ENCODE data around the gene ZNF853. TPM values are rescaled to one million over a fixed set of nuclear protein-coding genes. Genes with fewer than 3 reads are reported as not detected.

Gene ZNF853
- total RNA-seq, 1 donor from 2014 or later: 25.7 TPM

DNA sequence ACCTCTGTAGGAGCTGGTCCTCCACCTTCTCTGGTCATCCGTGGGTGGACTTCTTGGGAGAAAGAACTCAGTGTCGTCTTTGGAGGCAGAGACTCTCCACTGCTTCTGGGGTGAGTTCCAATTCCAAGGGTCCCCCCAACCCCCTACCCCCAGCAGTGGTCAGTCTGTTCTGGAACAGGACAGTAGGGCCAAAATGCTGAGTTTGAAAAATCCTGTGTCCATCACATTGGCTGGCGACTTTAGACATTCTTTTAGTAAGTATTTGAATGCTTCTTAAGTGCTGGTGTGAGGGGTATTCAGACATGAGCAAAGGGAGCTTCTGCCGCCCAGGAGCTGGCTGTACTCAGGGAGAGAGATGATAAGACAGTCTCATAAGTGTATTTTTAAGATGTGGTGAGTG lies 23.6 kb downstream of the ZNF853 start:
- TF ChIP-seq, protein P1, sequence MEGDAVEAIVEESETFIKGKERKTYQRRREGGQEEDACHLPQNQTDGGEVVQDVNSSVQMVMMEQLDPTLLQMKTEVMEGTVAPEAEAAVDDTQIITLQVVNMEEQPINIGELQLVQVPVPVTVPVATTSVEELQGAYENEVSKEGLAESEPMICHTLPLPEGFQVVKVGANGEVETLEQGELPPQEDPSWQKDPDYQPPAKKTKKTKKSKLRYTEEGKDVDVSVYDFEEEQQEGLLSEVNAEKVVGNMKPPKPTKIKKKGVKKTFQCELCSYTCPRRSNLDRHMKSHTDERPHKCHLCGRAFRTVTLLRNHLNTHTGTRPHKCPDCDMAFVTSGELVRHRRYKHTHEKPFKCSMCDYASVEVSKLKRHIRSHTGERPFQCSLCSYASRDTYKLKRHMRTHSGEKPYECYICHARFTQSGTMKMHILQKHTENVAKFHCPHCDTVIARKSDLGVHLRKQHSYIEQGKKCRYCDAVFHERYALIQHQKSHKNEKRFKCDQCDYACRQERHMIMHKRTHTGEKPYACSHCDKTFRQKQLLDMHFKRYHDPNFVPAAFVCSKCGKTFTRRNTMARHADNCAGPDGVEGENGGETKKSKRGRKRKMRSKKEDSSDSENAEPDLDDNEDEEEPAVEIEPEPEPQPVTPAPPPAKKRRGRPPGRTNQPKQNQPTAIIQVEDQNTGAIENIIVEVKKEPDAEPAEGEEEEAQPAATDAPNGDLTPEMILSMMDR (IDR thresholded peaks at IDR 0.05; ENCODE audit: insufficient read depth, low read length, poor library complexity, severe bottlenecking): no peak
- DNase-seq (ENCODE audit: low read depth): no peak
- Histone ChIP-seq H3K27me3 (ENCODE audit: control insufficient read depth, insufficient read depth, low read length) (no peaks in the 10 kb centered on the region), H3K36me3 (ENCODE audit: control insufficient read depth, insufficient read depth, low read length) (no peaks in the 10 kb centered on the region), H3K4me3 (ENCODE audit: low read depth, low read length) (no peak overlapping the region)

DNA sequence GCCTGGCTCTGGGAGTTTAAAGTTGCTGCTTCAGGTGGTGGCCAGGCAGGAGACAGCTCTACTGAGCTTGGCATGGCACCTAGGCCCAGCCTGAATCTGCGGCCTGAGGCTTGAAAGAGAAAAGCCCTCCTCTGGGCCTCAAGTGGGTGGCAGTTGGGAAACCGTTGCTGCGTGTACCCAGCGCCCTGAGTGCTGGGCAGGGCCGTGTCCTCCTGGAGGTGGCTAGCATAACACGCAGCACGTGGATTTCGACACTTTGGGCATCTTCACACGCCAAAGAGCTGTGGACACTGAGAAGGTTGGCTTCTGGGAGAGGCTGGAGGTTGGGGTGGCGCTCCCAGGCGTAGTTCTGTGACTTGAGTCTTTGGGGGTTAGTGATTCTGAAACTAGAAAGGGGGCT lies 24.2 kb downstream of the ZNF853 start:
- TF ChIP-seq, protein P1 (IDR thresholded peaks at IDR 0.05; ENCODE audit: insufficient read depth, low read length, poor library complexity, severe bottlenecking): no peak
- H3K27me3 ChIP-seq (ENCODE audit: control insufficient read depth, insufficient read depth, low read length): no peaks in the 10 kb centered on the region
- H3K4me3 ChIP-seq (ENCODE audit: low read depth, low read length): no peak overlapping the region
- no peaks in the 10 kb centered on the region for H3K36me3 ChIP-seq (ENCODE audit: control insufficient read depth, insufficient read depth, low read length)
- DNase-seq (ENCODE audit: low read depth): no peak

DNA sequence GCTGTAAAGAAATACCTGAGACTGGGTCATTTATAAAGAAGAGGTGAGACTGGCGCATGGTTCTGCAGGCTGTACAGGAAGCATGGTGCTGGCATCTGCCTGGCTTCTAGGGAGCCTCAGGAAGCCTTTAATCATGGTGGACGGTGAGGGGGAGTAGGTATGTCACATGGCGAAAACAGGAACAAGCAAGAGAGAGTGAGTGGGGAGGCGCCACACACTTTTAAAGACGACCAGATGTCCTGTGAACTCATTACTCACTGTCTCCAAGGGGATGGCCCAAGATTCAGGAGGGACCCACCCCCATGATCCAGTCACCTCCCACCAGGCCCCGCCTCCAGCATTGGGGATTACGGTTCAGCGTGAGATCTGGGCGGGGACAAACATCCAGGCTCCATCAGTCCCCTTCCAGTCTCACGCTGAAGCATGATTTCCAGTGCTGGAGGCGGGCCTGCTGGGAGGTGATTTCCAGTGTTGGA lies 24.9 kb downstream of the ZNF853 start:
- no peak for DNase-seq (ENCODE audit: low read depth)
- TF ChIP-seq, protein P1 (IDR thresholded peaks at IDR 0.05; ENCODE audit: insufficient read depth, low read length, poor library complexity, severe bottlenecking): no peak
- Histone ChIP-seq H3K4me3 (ENCODE audit: low read depth, low read length) (no peak overlapping the region), H3K27me3 (ENCODE audit: control insufficient read depth, insufficient read depth, low read length) (no peaks in the 10 kb centered on the region), H3K36me3 (ENCODE audit: control insufficient read depth, insufficient read depth, low read length) (no peaks in the 10 kb centered on the region)

DNA sequence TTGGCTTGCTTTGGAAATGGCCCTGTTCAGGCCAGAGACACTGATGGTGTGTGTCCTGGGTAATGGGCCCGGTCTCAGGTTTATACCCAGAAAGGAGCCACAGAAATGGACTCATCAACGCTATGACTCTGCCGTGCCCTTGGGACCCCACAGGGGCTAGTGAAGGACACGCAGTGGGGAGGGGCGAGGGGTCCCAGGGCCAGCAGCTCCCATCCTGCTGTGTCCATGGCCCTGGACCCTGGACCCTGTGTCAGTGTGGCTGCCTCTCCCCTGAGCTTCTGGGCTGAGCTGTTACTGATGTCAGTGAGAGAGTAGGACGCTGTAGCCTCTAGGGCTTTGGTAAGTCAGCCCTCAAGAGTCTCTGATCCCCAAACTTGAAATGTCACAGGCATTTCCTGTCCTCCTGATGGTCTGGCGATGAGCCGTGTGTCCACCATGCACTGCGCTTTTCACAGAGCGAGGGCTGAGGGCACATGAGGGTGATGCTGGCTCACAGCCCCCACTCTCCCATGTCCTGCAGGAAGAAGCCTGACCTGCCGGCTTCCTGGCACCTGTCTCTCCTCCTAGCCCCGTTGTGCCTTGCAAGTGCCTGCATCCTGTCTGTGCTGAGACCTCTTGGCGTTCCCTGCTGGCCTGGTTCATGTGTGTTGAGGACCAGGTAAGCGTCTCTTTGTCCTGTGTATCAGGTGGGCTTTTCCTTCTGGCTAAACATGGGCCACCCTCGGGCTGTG lies 26.1 kb downstream of the ZNF853 start:
- DNase-seq (ENCODE audit: low read depth): no peak
- no peaks in the 10 kb centered on the region for H3K27me3 ChIP-seq (ENCODE audit: control insufficient read depth, insufficient read depth, low read length)
- H3K4me3 ChIP-seq (ENCODE audit: low read depth, low read length): no peak overlapping the region
- H3K36me3 ChIP-seq (ENCODE audit: control insufficient read depth, insufficient read depth, low read length): peaks cover 1% of the 10 kb centered on the region
- TF ChIP-seq, protein P1 (IDR thresholded peaks at IDR 0.05; ENCODE audit: insufficient read depth, low read length, poor library complexity, severe bottlenecking): no peak

DNA sequence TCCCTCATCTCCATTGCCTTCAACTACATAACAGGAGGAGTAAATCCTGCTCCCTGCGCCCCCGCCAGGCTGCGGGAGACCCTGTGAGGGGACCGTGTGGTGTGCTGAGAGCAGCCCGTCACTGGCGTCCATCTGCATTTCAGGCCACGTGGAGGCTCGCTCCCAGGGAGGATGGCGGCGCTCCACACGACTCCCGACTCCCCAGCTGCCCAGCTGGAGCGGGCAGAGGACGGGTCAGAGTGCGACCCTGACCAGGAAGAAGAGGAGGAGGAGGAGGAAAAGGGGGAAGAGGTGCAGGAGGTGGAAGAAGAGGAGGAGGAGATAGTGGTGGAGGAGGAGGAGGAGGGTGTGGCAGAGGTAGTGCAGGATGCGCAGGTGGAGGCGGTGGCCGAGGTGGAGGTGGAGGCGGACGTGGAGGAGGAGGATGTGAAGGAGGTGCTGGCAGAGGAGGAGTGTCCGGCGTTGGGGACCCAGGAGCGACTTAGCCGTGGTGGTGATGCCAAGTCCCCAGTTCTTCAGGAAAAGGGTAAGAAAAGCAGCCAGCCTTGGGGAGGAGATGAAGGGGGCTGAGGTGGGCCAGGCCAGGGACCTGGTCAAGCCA lies 26.9 kb downstream of the ZNF853 start:
- no peak for DNase-seq (ENCODE audit: low read depth)
- Histone ChIP-seq H3K27me3 (ENCODE audit: control insufficient read depth, insufficient read depth, low read length) (no peaks in the 10 kb centered on the region), H3K36me3 (ENCODE audit: control insufficient read depth, insufficient read depth, low read length) (peaks cover 1% of the 10 kb centered on the region), H3K4me3 (ENCODE audit: low read depth, low read length) (no peak overlapping the region)
- TF ChIP-seq, protein P1 (IDR thresholded peaks at IDR 0.05; ENCODE audit: insufficient read depth, low read length, poor library complexity, severe bottlenecking): no peak

All from kidney epithelial cell (primary cell).